Liver (tissue), 3 donors: ENCODE data around the gene JAM3.

Experiments
- CTCF ChIP-seq: fragments of 150-350 bp; IDR thresholded peaks from 2 replicates; pipeline ENCODE4 v1.5.1; 2017; ENCODE audit warnings: improper control_type of control experiment, low read depth, low read length; ENCODE audit not compliant: missing input control
- FOXA1 ChIP-seq: IDR thresholded peaks from 2 replicates; pipeline ENCODE4 v1.6.1; 2016; ENCODE audit warnings: antibody characterized with exemption
- GABPA ChIP-seq, 2 donors: IDR thresholded peaks in 1 of 2; conservative IDR thresholded peaks in 1 of 2; 2 replicates each; pipeline ENCODE4 v1.6.1; 2016; ENCODE audit warnings: antibody characterized with exemption in 2 of 2, mild to moderate bottlenecking in 1 of 2, moderate library complexity in 1 of 2
- MAX ChIP-seq: IDR thresholded peaks from 2 replicates; pipeline ENCODE4 v1.6.1; 2016; ENCODE audit warnings: antibody characterized with exemption
- NR2F2 ChIP-seq: IDR thresholded peaks from 2 replicates; pipeline ENCODE4 v1.6.1; 2016; ENCODE audit warnings: antibody characterized with exemption
- SP1 ChIP-seq: IDR thresholded peaks from 2 replicates; pipeline ENCODE4 v1.6.1; 2018; ENCODE audit warnings: antibody characterized with exemption, mild to moderate bottlenecking
- TAF1 ChIP-seq: conservative IDR thresholded peaks from 2 replicates; pipeline ENCODE4 v1.6.1; 2016; ENCODE audit warnings: antibody characterized with exemption, mild to moderate bottlenecking
- ZBTB33 ChIP-seq: IDR thresholded peaks from 2 replicates; pipeline ENCODE4 v1.6.1; 2016; ENCODE audit warnings: antibody characterized with exemption
- donor health status: healthy.
- donor health status: healthy.

- TF ChIP-seq CTCF (no peak), FOXA1 (no peak), SP1 (no peak), MAX (no peak), NR2F2 (no peak), TAF1 (no peak), ZBTB33 (no peak), GABPA (IDR thresholded peaks at IDR 0.05 in 1 of 2, conservative IDR thresholded peaks at IDR 0.05 in 1 of 2) (no peak)
Measured at GRCh38 chr11:134142536-134142935, 73.7 kb downstream of the JAM3 start.
